HepG2 (cell line): Measurements from ENCODE around the gene STYXL1. TPM values are rescaled to one million over a fixed set of nuclear protein-coding genes. Genes with fewer than 3 reads are reported as not detected.

Experiments
- BRD4 ChIP-seq: sonication (generic); formaldehyde crosslinking; IDR thresholded peaks from 2 replicates; pipeline ENCODE4 v1.4.0; 2020; ENCODE audit warnings: missing genetic modification reagents
- CC2D1A ChIP-seq: sonication (generic); formaldehyde crosslinking; IDR thresholded peaks from 2 replicates; pipeline ENCODE4 v1.8.1; 2023; ENCODE audit warnings: mild to moderate bottlenecking, missing genetic modification reagents
- CSRNP2 ChIP-seq: sonication (generic); formaldehyde crosslinking; conservative IDR thresholded peaks from 2 replicates; pipeline ENCODE4 v1.8.0; 2022; ENCODE audit warnings: low read depth, missing genetic modification reagents
- GABPB1 ChIP-seq: IDR thresholded peaks from 2 replicates; pipeline ENCODE4 v1.6.1; 2016; ENCODE audit warnings: mild to moderate bottlenecking, missing genetic modification reagents, moderate library complexity, missing compliant biosample characterization
- NPAS2 ChIP-seq: sonication (generic); formaldehyde crosslinking; IDR thresholded peaks from 2 replicates; pipeline ENCODE4 v1.8.0; 2022; ENCODE audit warnings: mild to moderate bottlenecking, missing genetic modification reagents, borderline replicate concordance
- NR2F6 ChIP-seq, 2 experiments: IDR thresholded peaks; 2 replicates each; pipeline ENCODE4 v1.6.1; 2016; ENCODE audit warnings: antibody characterized with exemption in 1 of 2, mild to moderate bottlenecking in 1 of 2
- ONECUT2 ChIP-seq: sonication (generic); formaldehyde crosslinking; IDR thresholded peaks from 2 replicates; pipeline ENCODE4 v1.4.0; 2020; ENCODE audit warnings: missing genetic modification reagents
- PAX8 ChIP-seq: sonication (generic); formaldehyde crosslinking; IDR thresholded peaks from 2 replicates; pipeline ENCODE4 v1.8.0; 2022; ENCODE audit warnings: mild to moderate bottlenecking, missing genetic modification reagents, borderline replicate concordance
- RAD51 ChIP-seq: fragments of 450-650 bp; IDR thresholded peaks from 2 replicates; pipeline ENCODE4 v1.6.1; 2016; ENCODE audit warnings: borderline replicate concordance
- RXRB ChIP-seq: IDR thresholded peaks from 2 replicates; pipeline ENCODE4 v1.6.1; 2016; ENCODE audit warnings: borderline replicate concordance, missing genetic modification reagents, missing compliant biosample characterization
- SNAPC5 ChIP-seq: sonication (generic); formaldehyde crosslinking; IDR thresholded peaks from 2 replicates; pipeline ENCODE4 v1.8.1; 2023; ENCODE audit warnings: mild to moderate bottlenecking, missing genetic modification reagents, borderline replicate concordance
- SOX13 ChIP-seq, 3 experiments: fragments of 450-650 bp in 1 of 3; sonication (generic) in 1 of 3; formaldehyde crosslinking in 1 of 3; IDR thresholded peaks in 2 of 3; conservative IDR thresholded peaks in 1 of 3; 2 replicates each; pipeline versions ENCODE4 v1.5.0 to v1.6.1; 2016 to 2020; ENCODE audit warnings: antibody characterized with exemption in 1 of 3, mild to moderate bottlenecking in 1 of 3, missing compliant biosample characterization in 1 of 3, missing genetic modification reagents in 1 of 3, moderate library complexity in 1 of 3
- SPEN ChIP-seq: sonication (generic); formaldehyde crosslinking; IDR thresholded peaks from 2 replicates; pipeline ENCODE4 v1.5.1; 2020; ENCODE audit warnings: low read depth, mild to moderate bottlenecking, missing genetic modification reagents
- TERF1 ChIP-seq: sonication (generic); formaldehyde crosslinking; IDR thresholded peaks from 2 replicates; pipeline ENCODE4 v1.8.0; 2022; ENCODE audit warnings: mild to moderate bottlenecking, missing genetic modification reagents, moderate library complexity
- TFDP2 ChIP-seq: sonication (generic); formaldehyde crosslinking; IDR thresholded peaks from 2 replicates; pipeline ENCODE4 v1.4.0; 2020; ENCODE audit warnings: missing genetic modification reagents
- TGIF2 ChIP-seq: IDR thresholded peaks from 2 replicates; pipeline ENCODE4 v1.6.1; 2016; ENCODE audit warnings: control low read depth, missing compliant biosample characterization
- TOPORS ChIP-seq: sonication (generic); formaldehyde crosslinking; IDR thresholded peaks from 2 replicates; pipeline ENCODE4 v1.8.0; 2023; ENCODE audit warnings: mild to moderate bottlenecking, missing genetic modification reagents
- WIZ ChIP-seq: sonication (generic); formaldehyde crosslinking; IDR thresholded peaks from 2 replicates; pipeline ENCODE4 v1.5.1; 2020; ENCODE audit warnings: mild to moderate bottlenecking, missing genetic modification reagents
- ZNF576 ChIP-seq: sonication (generic); formaldehyde crosslinking; IDR thresholded peaks from 2 replicates; pipeline ENCODE4 v1.4.0; 2020; ENCODE audit warnings: mild to moderate bottlenecking, missing genetic modification reagents
- ZNF710 ChIP-seq: sonication (generic); formaldehyde crosslinking; IDR thresholded peaks from 2 replicates; pipeline ENCODE4 v1.5.0; 2020; ENCODE audit warnings: mild to moderate bottlenecking, missing genetic modification reagents, borderline replicate concordance
- ZNF720 ChIP-seq: sonication (generic); formaldehyde crosslinking; IDR thresholded peaks from 2 replicates; pipeline ENCODE4 v1.4.0; 2020; ENCODE audit warnings: missing genetic modification reagents
- ZNF879 ChIP-seq: sonication (generic); formaldehyde crosslinking; IDR thresholded peaks from 2 replicates; pipeline ENCODE4 v1.8.1; 2023; ENCODE audit warnings: missing genetic modification reagents
- polyA plus RNA-seq, 8 experiments: library from polyadenylated mRNA; depleted of rRNA in 3 of 8; stranded (reverse) in 7 of 8; unstranded in 1 of 8; fragments of >200 nt; fragmentation: Illumina TruSeq in 4 of 8; extraction: Trizol in 4 of 8; gene quantifications; 2 replicates each; pipeline versions ENCODE4 v1.2.1 to v1.2.3, GENCODE V29; 2011 to 2016; ENCODE audit warnings: low read depth in 4 of 8, missing spikeins in 1 of 8, mixed read lengths in 1 of 8; ENCODE audit not compliant: insufficient read depth in 1 of 8
- total RNA-seq, 5 experiments: library from RNA; depleted of rRNA; stranded (reverse); fragments of >200 nt; fragmentation: Illumina TruSeq; extraction: Trizol; gene quantifications; 2 replicates each; pipeline ENCODE4 v1.2.3, GENCODE V29; 2016; ENCODE audit warnings: low read depth in 1 of 5

STYXL1 gene
- total and polyA plus RNA-seq, 2 of the 13 experiments (the other 11 are each of a cell fraction or from before 2014, with no cell fraction given), result 23.9 to 38.3 TPM

- TF ChIP-seq ONECUT2 (CRISPR knock-in tag) (no peak), BRD4 (CRISPR knock-in tag) (peak; percentile 81; the same call in 1 of the 2 replicates), TFDP2 (peak; percentile 84), SPEN (CRISPR knock-in tag) (peak; percentile 22; the same call in 1 of the 2 replicates), PAX8 (CRISPR knock-in tag) (no peak), TERF1 (CRISPR knock-in tag) (no peak), SOX13 (IDR thresholded peaks at IDR 0.05) (no peak), SOX13 (CRISPR knock-in tag; conservative IDR thresholded peaks at IDR 0.05 in 1 of 2, IDR thresholded peaks at IDR 0.05 in 1 of 2) (peak in 1 of 2 experiments; percentile 26; a peak in 1 of 4 replicates), WIZ (CRISPR knock-in tag) (no peak), RXRB (no peak), ZNF710 (CRISPR knock-in tag) (0 out of 2 replicates have a peak, but pooled peaks have one; percentile 49), GABPB1 (peak; percentile 91), ZNF879 (CRISPR knock-in tag) (no peak), SNAPC5 (CRISPR knock-in tag) (no peak), CSRNP2 (CRISPR knock-in tag) (no peak), NR2F6 (IDR thresholded peaks at IDR 0.05) (peak; percentile 42; the same call in 1 of the 2 replicates), NR2F6 (CRISPR knock-in tag; IDR thresholded peaks at IDR 0.05) (no peak; the same call in 1 of the 2 replicates), RAD51 (no peak), TGIF2 (peak; percentile 73), ZNF576 (peak; percentile 78; the same call in 1 of the 2 replicates), ZNF720 (no peak), TOPORS (CRISPR knock-in tag) (no peak), CC2D1A (0 out of 2 replicates have a peak, but pooled peaks have one; percentile 34), NPAS2 (no peak)
Measured at GRCh38 chr7:75994388-75995051, 53.3 kb downstream of the STYXL1 start, which contains the start of gene TMEM120A (continued).
